Lung (tissue), 12 donors: ENCODE results near the gene PALS2. TPM values are rescaled to one million over a fixed set of nuclear protein-coding genes. Genes with fewer than 3 reads are reported as not detected.

Source experiments
- ATAC-seq: fragments of 200-7000 bp; cut with Tn5 transposase; one replicate; pipeline ENCODE4 v1.9.1; 2020; ENCODE audit warnings: moderate number of reproducible peaks; ENCODE audit not compliant: insufficient read depth, low FRiP score
- DNase-seq, 3 donors: peaks; one replicate each; pipeline ENCODE4 v3.0.0-alpha.2; 2013 to 2017
- H3K27ac ChIP-seq, 2 donors: one replicate each; pipeline ENCODE4 v1.5.1; 2013; ENCODE audit warnings: mild to moderate bottlenecking in 2 of 2, moderate library complexity in 2 of 2, control low read depth in 1 of 2, inconsistent platforms in 1 of 2, low read depth in 1 of 2, low read length in 1 of 2
- H3K27me3 ChIP-seq, 3 donors: one replicate each; pipeline ENCODE4 v1.5.1; 2013; ENCODE audit warnings: low read length in 2 of 3; ENCODE audit not compliant: control insufficient read depth in 3 of 3, insufficient read depth in 3 of 3
- H3K36me3 ChIP-seq, 4 donors: one replicate each; pipeline ENCODE4 v1.5.1; 2013; ENCODE audit warnings: low read length in 4 of 4, mild to moderate bottlenecking in 1 of 4, moderate library complexity in 1 of 4; ENCODE audit not compliant: control insufficient read depth in 4 of 4, insufficient read depth in 4 of 4
- H3K4me1 ChIP-seq, 5 donors: one replicate each; pipeline ENCODE4 v1.5.1; 2013; ENCODE audit warnings: low read length in 5 of 5, mild to moderate bottlenecking in 2 of 5, moderate library complexity in 1 of 5; ENCODE audit not compliant: control insufficient read depth in 5 of 5, insufficient read depth in 5 of 5
- H3K4me3 ChIP-seq: one replicate; pipeline ENCODE4 v1.5.1; 2013; ENCODE audit warnings: mild to moderate bottlenecking, control low read depth, moderate library complexity
- H3K9ac ChIP-seq, 2 donors: one replicate each; pipeline ENCODE4 v1.5.1; 2013; ENCODE audit warnings: low read length in 2 of 2, control low read depth in 1 of 2; ENCODE audit not compliant: insufficient read depth in 1 of 2
- H3K9me3 ChIP-seq, 4 donors: one replicate each; pipeline ENCODE4 v1.5.1; 2013; ENCODE audit warnings: low read length in 3 of 4, mild to moderate bottlenecking in 1 of 4, moderate library complexity in 1 of 4; ENCODE audit not compliant: control insufficient read depth in 4 of 4, insufficient read depth in 3 of 4
- WGBS, 2 donors: extraction: QIAGEN DNeasy Blood & Tissue Kit; methylation state at CpG; one replicate each; pipeline ENCODE4 v1.1.7; 2013; 5-methylcytosine and 5-hydroxymethylcytosine counted together
- polyA plus RNA-seq, 2 donors: library from polyadenylated mRNA; stranded (reverse); fragments of 200-250 nt; gene quantifications; one replicate each; pipeline ENCODE4 v1.2.1, GENCODE V29; 2013
- total RNA-seq, 2 donors: library from RNA; depleted of rRNA in 1 of 2; stranded (reverse); fragments of >200 nt in 1 of 2; gene quantifications; one replicate each; pipeline ENCODE4 v1.2.1, GENCODE V29; 2014 to 2021
- TF ChIP-seq, protein P1 (sequence below): IDR thresholded peaks from 2 replicates; pipeline ENCODE4 v1.5.1; 2012; ENCODE audit warnings: mild to moderate bottlenecking; ENCODE audit errors: control extremely low read depth, extremely low read depth
- donor health status: control.
- donor health status: control.
- donor health status: Bipolar disorder and iron deficiency.
- donor health status: healthy.
- donor health status: DM: yes; HTN: yes; CAD: no.

PALS2 gene
- total and polyA plus RNA-seq, 4 donors, result 2.4 to 23.0 (median 5.0) TPM

DNA sequence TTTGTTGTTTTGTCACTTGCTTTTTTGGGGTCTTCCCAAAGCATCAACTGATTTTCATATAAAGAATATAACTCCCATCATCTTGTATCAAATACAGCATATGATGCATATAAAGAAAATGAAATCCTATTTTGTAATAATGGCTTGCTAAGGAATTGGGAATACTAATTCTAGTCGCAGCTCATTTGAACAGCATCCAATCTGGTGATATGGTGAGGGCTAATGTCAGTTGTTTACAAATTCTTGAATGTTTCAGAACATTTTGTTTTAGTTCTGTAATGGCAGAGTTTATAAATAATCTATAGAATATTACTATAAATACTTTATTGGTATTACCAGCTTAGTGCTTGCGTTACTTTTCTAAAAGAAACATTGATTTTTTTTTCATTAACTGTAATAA lies 8.9 kb downstream of the PALS2 start:
- H3K4me1 ChIP-seq, result no peaks in the 10 kb centered on the region
- no peak for ATAC-seq
- WGBS, 2 donors, result 77 to 90% methylated on average over 2 of the region's 2 CpGs
- no peak overlapping the region for H3K4me3 ChIP-seq
- no peak overlapping the region for H3K27ac ChIP-seq
- no peak overlapping the region for H3K9ac ChIP-seq
- no peaks in the 10 kb centered on the region for H3K9me3 ChIP-seq
- H3K27me3 ChIP-seq, result no peaks in the 10 kb centered on the region
- H3K36me3 ChIP-seq, result no peaks in the 10 kb centered on the region
- TF ChIP-seq, protein P1, sequence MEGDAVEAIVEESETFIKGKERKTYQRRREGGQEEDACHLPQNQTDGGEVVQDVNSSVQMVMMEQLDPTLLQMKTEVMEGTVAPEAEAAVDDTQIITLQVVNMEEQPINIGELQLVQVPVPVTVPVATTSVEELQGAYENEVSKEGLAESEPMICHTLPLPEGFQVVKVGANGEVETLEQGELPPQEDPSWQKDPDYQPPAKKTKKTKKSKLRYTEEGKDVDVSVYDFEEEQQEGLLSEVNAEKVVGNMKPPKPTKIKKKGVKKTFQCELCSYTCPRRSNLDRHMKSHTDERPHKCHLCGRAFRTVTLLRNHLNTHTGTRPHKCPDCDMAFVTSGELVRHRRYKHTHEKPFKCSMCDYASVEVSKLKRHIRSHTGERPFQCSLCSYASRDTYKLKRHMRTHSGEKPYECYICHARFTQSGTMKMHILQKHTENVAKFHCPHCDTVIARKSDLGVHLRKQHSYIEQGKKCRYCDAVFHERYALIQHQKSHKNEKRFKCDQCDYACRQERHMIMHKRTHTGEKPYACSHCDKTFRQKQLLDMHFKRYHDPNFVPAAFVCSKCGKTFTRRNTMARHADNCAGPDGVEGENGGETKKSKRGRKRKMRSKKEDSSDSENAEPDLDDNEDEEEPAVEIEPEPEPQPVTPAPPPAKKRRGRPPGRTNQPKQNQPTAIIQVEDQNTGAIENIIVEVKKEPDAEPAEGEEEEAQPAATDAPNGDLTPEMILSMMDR, result no peak
- DNase-seq, result peak in 2 of 3 donors; percentile 83

DNA sequence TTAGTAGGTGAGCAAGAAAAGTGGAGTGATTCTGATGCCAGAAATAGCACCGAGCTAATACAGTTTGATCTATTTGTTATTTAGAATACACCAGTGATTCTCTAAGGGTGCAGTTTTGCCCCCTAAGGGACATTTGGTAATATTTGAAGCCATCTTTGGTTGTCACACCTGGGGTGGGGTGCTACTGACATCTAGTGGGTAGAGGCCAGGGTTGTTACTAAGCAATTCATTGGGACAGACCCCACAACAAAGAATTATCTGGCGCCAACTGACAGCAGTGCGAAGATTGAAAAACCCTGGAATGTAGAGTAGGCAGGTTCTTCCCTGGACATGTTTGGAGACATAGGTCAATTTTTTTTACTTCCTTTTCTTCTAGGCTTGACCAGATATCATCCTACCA lies 14.6 kb downstream of the PALS2 start:
- Histone ChIP-seq H3K4me1 (no peaks in the 10 kb centered on the region), H3K9ac (no peak overlapping the region), H3K36me3 (no peaks in the 10 kb centered on the region), H3K9me3 (no peaks in the 10 kb centered on the region), H3K4me3 (no peak overlapping the region), H3K27me3 (no peaks in the 10 kb centered on the region), H3K27ac (no peak overlapping the region)
- DNase-seq, result peak; percentile 14 to 41 (median 16)
- TF ChIP-seq, protein P1, result no peak
- no peak for ATAC-seq
- 85 to 95% methylated on average over 3 of the region's 3 CpGs for WGBS, 2 donors

DNA sequence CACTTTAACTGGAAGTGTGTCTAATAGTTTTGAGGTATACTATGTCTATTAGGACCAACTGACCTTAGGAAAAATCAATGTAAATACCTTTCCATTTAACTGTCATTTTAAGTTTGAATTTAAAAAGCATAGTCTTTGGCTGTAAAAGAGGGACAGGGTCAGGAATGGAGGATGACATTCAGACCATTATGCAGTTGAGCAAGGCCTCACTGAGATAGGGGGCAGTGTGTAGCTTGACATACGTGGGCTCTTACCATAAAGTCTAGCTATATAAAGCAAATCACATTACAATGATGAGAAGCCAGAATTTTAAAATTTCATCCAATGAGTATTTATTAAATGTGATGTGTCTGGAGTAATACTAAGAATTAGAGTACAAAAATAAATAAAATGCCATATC lies 17.9 kb downstream of the PALS2 start:
- DNase-seq (no peak), ATAC-seq (no peak)
- no peaks in the 10 kb centered on the region for H3K9me3 ChIP-seq
- no peaks in the 10 kb centered on the region for H3K36me3 ChIP-seq
- TF ChIP-seq, protein P1, result no peak
- H3K27ac ChIP-seq, result no peak overlapping the region
- WGBS, 2 donors, result 81 to 86% methylated on average over 1 of the region's 1 CpG
- H3K9ac ChIP-seq, result no peak overlapping the region
- H3K27me3 ChIP-seq, result no peaks in the 10 kb centered on the region
- H3K4me3 ChIP-seq, result no peak overlapping the region
- H3K4me1 ChIP-seq, result peaks cover 0 to 1% (median 0%) of the 10 kb centered on the region in 5 donors

DNA sequence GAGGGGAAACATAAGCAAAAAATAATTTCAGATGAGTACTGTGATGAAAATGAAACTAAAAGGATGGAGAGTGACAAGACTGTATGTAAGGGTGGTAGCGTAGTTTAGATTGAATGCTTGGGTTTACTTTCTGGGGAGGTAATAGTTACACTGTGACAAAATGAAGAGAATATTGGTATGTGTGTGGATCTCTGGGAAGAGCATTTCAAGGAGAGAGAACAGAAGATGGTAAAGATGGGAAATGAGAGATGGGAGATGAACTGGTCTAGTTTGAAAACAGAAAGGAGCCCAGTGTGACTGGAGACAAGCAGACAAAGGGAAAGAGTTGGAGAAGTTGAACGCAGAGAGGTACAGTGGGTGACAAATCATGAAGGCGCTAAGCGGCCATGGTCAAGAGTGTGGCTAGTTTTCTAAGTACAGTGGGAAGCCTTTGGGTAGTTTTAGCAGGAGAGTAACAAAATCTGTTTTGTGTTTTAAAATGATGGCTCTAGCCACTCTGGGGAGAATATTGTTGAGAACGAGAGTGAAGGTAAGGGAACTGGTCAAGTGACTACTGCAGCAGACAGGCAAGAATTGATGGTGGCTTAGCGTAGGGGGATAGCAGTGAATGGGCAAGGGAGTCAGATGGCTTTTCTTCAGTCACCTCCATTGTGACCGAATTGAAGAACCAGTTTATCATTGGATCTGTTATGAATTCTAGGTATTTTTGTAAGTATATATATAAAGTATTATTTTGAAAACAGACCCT lies 22.6 kb downstream of the PALS2 start:
- no peaks in the 10 kb centered on the region for H3K36me3 ChIP-seq
- DNase-seq (no peak), ATAC-seq (no peak)
- no peaks in the 10 kb centered on the region for H3K27me3 ChIP-seq
- no peak overlapping the region for H3K9ac ChIP-seq
- no peaks in the 10 kb centered on the region for H3K9me3 ChIP-seq
- H3K4me1 ChIP-seq, result peaks cover 0 to 5% (median 0%) of the 10 kb centered on the region in 5 donors
- no peak overlapping the region for H3K4me3 ChIP-seq
- H3K27ac ChIP-seq, result no peak overlapping the region
- WGBS, 2 donors, result 85 to 86% methylated on average over 7 of the region's 7 CpGs
- TF ChIP-seq, protein P1, result no peak
